Smooth muscle cell (in vitro differentiated cells): Measurements from ENCODE around the gene FARP2. TPM values are rescaled to one million over a fixed set of nuclear protein-coding genes. Genes with fewer than 3 reads are reported as not detected.
A peak's percentile ranks its signal among the peaks of the same experiment; 100 is the strongest.

Experiments used
- DNase-seq: peaks from one replicate; lab custom pipeline; 2025; ENCODE audit not compliant: unreplicated experiment; lab: John Stamatoyannopoulos, UW
- H2AFZ ChIP-seq: fragments of 200-600 bp; sonication (generic); 2 replicates; pipeline ENCODE4 v1.6.0; 2016; ENCODE audit warnings: antibody characterized with exemption, low read depth, mild to moderate bottlenecking
- H3F3A ChIP-seq: fragments of 200-600 bp; sonication (generic); 2 replicates; pipeline ENCODE4 v1.6.0; 2017; ENCODE audit warnings: antibody characterized with exemption, low read depth
- H3K27ac ChIP-seq: fragments of 200-600 bp; sonication (generic); 2 replicates; pipeline ENCODE4 v1.5.1; 2016; ENCODE audit warnings: low read depth, mild to moderate bottlenecking
- H3K27me3 ChIP-seq: fragments of 200-600 bp; sonication (generic); 2 replicates; pipeline ENCODE4 v1.6.1; 2016; ENCODE audit warnings: low read depth, mild to moderate bottlenecking
- H3K36me3 ChIP-seq: fragments of 200-600 bp; sonication (generic); 2 replicates; pipeline ENCODE4 v1.5.1; 2016; ENCODE audit warnings: low read depth
- H3K4me1 ChIP-seq: fragments of 200-600 bp; sonication (generic); 2 replicates; pipeline ENCODE4 v1.5.1; 2016; ENCODE audit warnings: low read depth
- H3K4me2 ChIP-seq: fragments of 200-600 bp; sonication (generic); 2 replicates; pipeline ENCODE4 v1.6.0; 2016; ENCODE audit warnings: mild to moderate bottlenecking
- H3K4me3 ChIP-seq: fragments of 200-600 bp; sonication (generic); 2 replicates; pipeline ENCODE4 v1.5.1; 2016; ENCODE audit warnings: mild to moderate bottlenecking
- H3K79me2 ChIP-seq: fragments of 200-600 bp; sonication (generic); 2 replicates; pipeline ENCODE4 v1.6.0; 2016; ENCODE audit warnings: low read depth, mild to moderate bottlenecking
- H3K9ac ChIP-seq: fragments of 200-600 bp; sonication (generic); 2 replicates; pipeline ENCODE4 v1.6.0; 2016; ENCODE audit warnings: low read depth
- H3K9me3 ChIP-seq: fragments of 200-600 bp; sonication (generic); replicated peaks from 2 replicates; pipeline ENCODE4 v1.5.1; 2016; ENCODE audit warnings: low read depth
- H4K20me1 ChIP-seq: fragments of 200-600 bp; sonication (generic); 2 replicates; pipeline ENCODE4 v1.6.0; 2016; ENCODE audit warnings: low read depth
- CTCF ChIP-seq: fragments of 200-600 bp; sonication (generic); IDR thresholded peaks from 2 replicates; pipeline ENCODE4 v1.5.1; 2017; ENCODE audit warnings: borderline replicate concordance, mild to moderate bottlenecking, antibody characterized with exemption; ENCODE audit not compliant: insufficient read depth, poor library complexity, severe bottlenecking
- WGBS: methylation state at CpG from one replicate; pipeline ENCODE4 v1.1.7; 2016; ENCODE audit warnings: low lambda C conversion rate; 5-methylcytosine and 5-hydroxymethylcytosine counted together
- polyA plus RNA-seq: library from polyadenylated mRNA; unstranded; fragments of >200 nt; fragmentation: Nextera tagmentation; extraction: Ambion mirVana; gene quantifications from 2 replicates; pipeline ENCODE4 v1.2.1, GENCODE V29; 2016
- total RNA-seq: library from RNA; depleted of rRNA; stranded (reverse); fragments of >200 nt; gene quantifications from 2 replicates; pipeline ENCODE4 v1.2.3, GENCODE V29; 2014

The FARP2 gene
- total and polyA plus RNA-seq, 2 experiments from 2014 or later: 15.9 to 27.4 TPM

- TF ChIP-seq CTCF: peak; percentile 33
- Histone ChIP-seq H3K4me2 (peak within 1 kb of the TSS; percentile 93), H2AFZ (peak within 1 kb of the TSS; percentile 91), H4K20me1 (peaks cover 59% of the 10 kb centered on the region), H3K9me3 (no peaks in the 10 kb centered on the region), H3K27me3 (no peaks in the 10 kb centered on the region), H3K36me3 (no peaks in the 10 kb centered on the region), H3K4me3 (peak within 1 kb of the TSS; percentile 98), H3F3A (peaks cover 14% of the 10 kb centered on the region), H3K4me1 (peaks cover 36% of the 10 kb centered on the region), H3K27ac (peak within 1 kb of the TSS; percentile 99), H3K79me2 (peaks cover 91% of the 10 kb centered on the region), H3K9ac (peak within 1 kb of the TSS; percentile 98)
- DNase-seq: peak; percentile 99
- 1% methylated on average over 65 of the region's 73 CpGs for WGBS
Observed at GRCh38 chr2:241315093-241315878, 40.8 kb upstream of the FARP2 start, which contains the start of gene HDLBP. HDLBP (minus strand) TSS chr2:241315672; CDS start chr2:241266869, 48,803 bp downstream.

GRCh38 chr2:241315879-241316631 is 40.0 kb upstream of the FARP2 start, which contains the start of gene SEPTIN2:
SEPTIN2 (plus strand) TSS chr2:241315925; CDS start chr2:241324233, 8,308 bp downstream.
- H4K20me1 ChIP-seq: peaks cover 59% of the 10 kb centered on the region
- H3K4me3 ChIP-seq: peak within 1 kb of the TSS; percentile 98
- H3K9me3 ChIP-seq: no peaks in the 10 kb centered on the region
- H3K4me2 ChIP-seq: peak within 1 kb of the TSS; percentile 93
- peak within 1 kb of the TSS; percentile 99 for H3K27ac ChIP-seq
- H3K9ac ChIP-seq: peak within 1 kb of the TSS; percentile 98
- no peaks in the 10 kb centered on the region for H3K36me3 ChIP-seq
- TF ChIP-seq CTCF: no peak
- H3K27me3 ChIP-seq: no peaks in the 10 kb centered on the region
- WGBS: under 1% methylated on average over 43 of the region's 75 CpGs
- H3K79me2 ChIP-seq: peaks cover 91% of the 10 kb centered on the region
- H2AFZ ChIP-seq: peak within 1 kb of the TSS; percentile 91
- H3K4me1 ChIP-seq: peaks cover 43% of the 10 kb centered on the region
- peak; percentile 92 for DNase-seq
- peaks cover 8% of the 10 kb centered on the region for H3F3A ChIP-seq

- Histone ChIP-seq H3K4me1 (peaks cover 44% of the 10 kb centered on the region), H3K4me3 (peak overlapping the region; percentile 98), H3K9me3 (no peaks in the 10 kb centered on the region), H3K4me2 (peak overlapping the region; percentile 93), H3K36me3 (no peaks in the 10 kb centered on the region), H3K27me3 (no peaks in the 10 kb centered on the region), H2AFZ (no peak overlapping the region), H3F3A (peaks cover 2% of the 10 kb centered on the region), H3K79me2 (peaks cover 91% of the 10 kb centered on the region), H3K9ac (peak overlapping the region; percentile 95), H4K20me1 (peaks cover 59% of the 10 kb centered on the region), H3K27ac (peak overlapping the region; percentile 99)
- DNase-seq: no peak
- TF ChIP-seq CTCF: no peak
- 12% methylated on average over 4 of the region's 4 CpGs for whole genome bisulfite sequencing
Observed at GRCh38 chr2:241316825-241317224, 39.3 kb upstream of the FARP2 start.
